GM23338 (cell line): ENCODE data around the gene LILRA5. TPM values are rescaled to one million over a fixed set of nuclear protein-coding genes. Genes with fewer than 3 reads are reported as not detected.
"Not testable (repeated sequence)": the region's sequence is repeated elsewhere in the genome, so short reads cannot be mapped to it uniquely, and the experiment has no call there.

Experiments
- ATAC-seq: fragments of 200-7000 bp; cut with Tn5 transposase; 3 replicates; pipeline ENCODE4 v1.9.1; 2020
- DNase-seq: peaks from one replicate; pipeline ENCODE4 v3.0.0-alpha.2; 2015; ENCODE audit warnings: low spot score
- H2AFZ ChIP-seq: fragments of 200-600 bp; sonication (generic); 2 replicates; pipeline ENCODE4 v1.8.0; 2016; ENCODE audit warnings: antibody characterized with exemption, mild to moderate bottlenecking, moderate library complexity
- H3F3A ChIP-seq: fragments of 200-600 bp; sonication (generic); replicated peaks from 2 replicates; pipeline ENCODE4 v1.8.0; 2017; ENCODE audit warnings: antibody characterized with exemption, mixed run types, low read depth
- H3K27ac ChIP-seq: fragments of 200-600 bp; sonication (generic); 2 replicates; pipeline ENCODE4 v1.6.1; 2016; ENCODE audit warnings: low read depth
- H3K27me3 ChIP-seq: fragments of 200-600 bp; sonication (generic); 2 replicates; pipeline ENCODE4 v1.8.0; 2016; ENCODE audit warnings: mild to moderate bottlenecking, mixed run types, moderate library complexity; ENCODE audit not compliant: insufficient read depth
- H3K36me3 ChIP-seq: fragments of 200-600 bp; sonication (generic); 2 replicates; pipeline ENCODE4 v1.8.0; 2016; ENCODE audit warnings: mild to moderate bottlenecking; ENCODE audit not compliant: insufficient read depth
- H3K4me1 ChIP-seq: fragments of 200-600 bp; sonication (generic); 2 replicates; pipeline ENCODE4 v1.8.0; 2016; ENCODE audit warnings: mild to moderate bottlenecking, moderate library complexity; ENCODE audit not compliant: insufficient read depth
- H3K4me2 ChIP-seq: fragments of 200-600 bp; sonication (generic); 2 replicates; pipeline ENCODE4 v1.7.1; 2017; ENCODE audit warnings: mixed run types
- H3K4me3 ChIP-seq: fragments of 200-600 bp; sonication (generic); 2 replicates; pipeline ENCODE4 v1.6.1; 2016; ENCODE audit warnings: mixed run types
- H3K79me2 ChIP-seq: fragments of 200-600 bp; sonication (generic); replicated peaks from 2 replicates; pipeline ENCODE4 v1.8.0; 2017; ENCODE audit warnings: mild to moderate bottlenecking; ENCODE audit not compliant: insufficient read depth
- H3K9me2 ChIP-seq: fragments of 200-600 bp; sonication (generic); 2 replicates; pipeline ENCODE4 v1.8.0; 2017; ENCODE audit not compliant: insufficient read depth
- H4K20me1 ChIP-seq: fragments of 200-600 bp; sonication (generic); replicated peaks from 2 replicates; pipeline ENCODE4 v1.8.0; 2017; ENCODE audit warnings: mild to moderate bottlenecking; ENCODE audit not compliant: insufficient read depth
- H3K27ac Mint-ChIP-seq: 2 replicates; pipeline ENCODE4 v1.8.0; 2020; ENCODE audit warnings: inconsistent platforms, mild to moderate bottlenecking, moderate library complexity, mixed read lengths
- H3K27me3 Mint-ChIP-seq: 3 replicates; pipeline ENCODE4 v1.8.0; 2022; ENCODE audit warnings: low read depth, mild to moderate bottlenecking, moderate library complexity, mixed read lengths, inconsistent platforms; ENCODE audit not compliant: insufficient read depth, poor library complexity
- H3K36me3 Mint-ChIP-seq: 3 replicates; pipeline ENCODE4 v1.8.0; 2021; ENCODE audit warnings: low read depth, mild to moderate bottlenecking, inconsistent platforms, moderate library complexity, mixed read lengths
- H3K4me1 Mint-ChIP-seq: 3 replicates; pipeline ENCODE4 v1.8.0; 2020; ENCODE audit warnings: mild to moderate bottlenecking, inconsistent platforms, mixed read lengths
- H3K4me3 Mint-ChIP-seq: 3 replicates; pipeline ENCODE4 v1.8.0; 2021; ENCODE audit warnings: moderate library complexity, mild to moderate bottlenecking, inconsistent platforms, mixed read lengths
- H3K9me3 Mint-ChIP-seq: 3 replicates; pipeline ENCODE4 v1.8.0; 2020; ENCODE audit warnings: moderate library complexity, mild to moderate bottlenecking, inconsistent platforms, mixed read lengths
- CREB1 ChIP-seq: fragments of 250-450 bp; sonication (Bioruptor Pico); IDR thresholded peaks from 2 replicates; pipeline ENCODE4 v1.5.0; 2020; ENCODE audit warnings: low read depth, mild to moderate bottlenecking, moderate library complexity
- EZH2 ChIP-seq: fragments of 200-600 bp; sonication (generic); IDR thresholded peaks from one replicate; pipeline ENCODE4 v1.8.0; 2017; ENCODE audit warnings: antibody characterized with exemption, mild to moderate bottlenecking, low read depth; ENCODE audit not compliant: unreplicated experiment
- EZH2phosphoT487 ChIP-seq: fragments of 200-600 bp; sonication (generic); IDR thresholded peaks from one replicate; pipeline ENCODE4 v1.8.1; 2018; ENCODE audit warnings: antibody characterized with exemption; ENCODE audit not compliant: unreplicated experiment
- JUNB ChIP-seq: IDR thresholded peaks from one replicate; pipeline ENCODE4 v1.6.1; 2016; ENCODE audit warnings: antibody characterized with exemption; ENCODE audit not compliant: unreplicated experiment
- NANOG ChIP-seq: IDR thresholded peaks from 2 replicates; pipeline ENCODE4 v1.6.1; 2016; ENCODE audit warnings: antibody characterized with exemption, borderline replicate concordance
- POLR2AphosphoS5 ChIP-seq: IDR thresholded peaks from 2 replicates; pipeline ENCODE4 v1.6.1; 2016; ENCODE audit warnings: antibody characterized with exemption, low read depth
- ZNF114 ChIP-seq: fragments of 250-450 bp; sonication (Bioruptor Pico); IDR thresholded peaks from 2 replicates; pipeline ENCODE4 v1.5.0; 2020; ENCODE audit warnings: mild to moderate bottlenecking, moderate library complexity
- polyA plus RNA-seq: library from polyadenylated mRNA; unstranded; fragments of >200 nt; fragmentation: Nextera tagmentation; extraction: Ambion mirVana; gene quantifications from 2 replicates; pipeline ENCODE4 v1.2.1, GENCODE V29; 2016
- total RNA-seq: library from RNA; depleted of rRNA; stranded (reverse); fragments of >200 nt; shearing (Covaris generic); gene quantifications from 2 replicates; pipeline ENCODE4 v1.2.3, GENCODE V29; 2014
- TF ChIP-seq, protein P1 (sequence below), 2 experiments: fragments of 200-600 bp in 1 of 2; sonication (generic) in 1 of 2; conservative IDR thresholded peaks; 2 replicates each; pipeline versions ENCODE4 v1.5.1 to v1.6.1; 2016 to 2017; ENCODE audit warnings: antibody characterized with exemption in 2 of 2, low read depth in 2 of 2, mild to moderate bottlenecking in 2 of 2, moderate library complexity in 1 of 2
- TF ChIP-seq, protein P2 (sequence below): IDR thresholded peaks from one replicate; pipeline ENCODE4 v1.6.1; 2018; ENCODE audit warnings: antibody characterized with exemption; ENCODE audit not compliant: unreplicated experiment

Gene LILRA5
- total and polyA plus RNA-seq, 2 experiments from 2014 or later: not detected

DNA sequence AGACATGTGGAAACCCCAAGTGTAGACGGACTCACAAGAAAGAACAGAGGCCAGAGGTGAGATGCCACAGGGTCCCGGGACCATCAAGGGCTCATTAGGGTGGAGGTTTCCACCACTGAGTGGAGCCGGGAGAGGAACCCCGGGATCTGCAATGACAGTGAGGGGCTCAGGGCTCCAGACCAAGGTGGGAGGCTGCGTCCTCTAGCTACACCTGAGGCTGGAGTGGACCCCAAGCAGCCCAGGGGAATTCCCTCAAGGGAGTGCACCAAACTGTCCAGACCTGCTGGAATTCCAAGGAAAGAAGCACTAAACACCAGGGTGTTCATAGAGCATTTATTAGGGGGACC lies 31.3 kb downstream of the LILRA5 start:
- peaks cover 13% of the 10 kb centered on the region for H3K27me3 Mint-ChIP-seq

DNA sequence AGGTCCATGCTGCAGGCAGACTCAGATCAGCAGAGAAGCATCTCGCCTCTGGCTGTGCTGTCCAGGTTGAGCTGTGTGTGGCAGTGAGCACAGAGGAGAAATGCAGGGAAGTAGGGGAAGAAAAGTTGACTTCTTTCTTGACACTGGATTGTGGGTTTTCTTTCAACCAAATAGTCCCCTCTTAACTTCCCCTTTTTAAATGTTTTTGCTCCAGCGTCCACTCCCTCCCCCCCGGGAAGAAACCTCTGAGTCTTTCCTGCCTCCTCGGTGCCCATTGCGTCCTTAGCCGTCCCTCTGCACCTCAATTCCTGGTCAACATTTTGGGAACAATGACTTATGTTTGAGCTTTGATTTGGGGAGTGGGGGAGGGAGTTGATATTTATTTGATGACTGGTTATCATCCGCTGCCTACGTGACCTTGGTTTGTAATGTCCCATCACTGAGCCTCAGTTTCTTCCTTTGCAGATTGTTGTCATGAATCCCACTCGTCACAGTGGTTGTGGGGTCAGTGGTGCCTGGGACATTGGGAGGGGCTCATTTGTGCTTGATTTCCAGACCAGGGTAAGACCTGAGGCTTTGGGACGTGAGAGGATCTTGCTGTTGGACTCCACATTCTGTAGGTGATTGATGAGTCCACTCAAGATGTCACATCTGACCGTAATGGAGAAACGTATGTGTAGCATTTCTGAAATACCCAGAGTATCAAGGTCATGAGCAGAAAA lies 31.8 kb downstream of the LILRA5 start, which contains the start of gene LILRB2:
Gene LILRB2, minus strand, starts transcription at position 104 of the 722 bp plus-strand sequence. CDS start 614 bp downstream, outside the sequence.
- Mint-ChIP-seq H3K4me1 (no peaks in the 10 kb centered on the region), H3K27ac (no peak within 1 kb of the TSS), H3K9me3 (no peaks in the 10 kb centered on the region; the same call in 2 of the 3 replicates), H3K36me3 (no peaks in the 10 kb centered on the region), H3K27me3 (peaks cover 13% of the 10 kb centered on the region), H3K4me3 (no peak within 1 kb of the TSS)
- H3K79me2 ChIP-seq: no peaks in the 10 kb centered on the region
- no peaks in the 10 kb centered on the region for H3K4me1 ChIP-seq
- H4K20me1 ChIP-seq: no peaks in the 10 kb centered on the region
- no peak within 1 kb of the TSS for H3K4me2 ChIP-seq
- DNase-seq (no peak), ATAC-seq (no peak)
- H3K9me2 ChIP-seq: no peaks in the 10 kb centered on the region
- no peaks in the 10 kb centered on the region for H3K36me3 ChIP-seq
- H3F3A ChIP-seq: no peaks in the 10 kb centered on the region
- TF ChIP-seq ZNF114 (CRISPR knock-in tag) (no peak), CREB1 (CRISPR knock-in tag) (no peak), JUNB (no peak), EZH2 (no peak), POLR2AphosphoS5 (no peak), EZH2phosphoT487 (no peak), NANOG (no peak)
- TF ChIP-seq, protein P1, sequence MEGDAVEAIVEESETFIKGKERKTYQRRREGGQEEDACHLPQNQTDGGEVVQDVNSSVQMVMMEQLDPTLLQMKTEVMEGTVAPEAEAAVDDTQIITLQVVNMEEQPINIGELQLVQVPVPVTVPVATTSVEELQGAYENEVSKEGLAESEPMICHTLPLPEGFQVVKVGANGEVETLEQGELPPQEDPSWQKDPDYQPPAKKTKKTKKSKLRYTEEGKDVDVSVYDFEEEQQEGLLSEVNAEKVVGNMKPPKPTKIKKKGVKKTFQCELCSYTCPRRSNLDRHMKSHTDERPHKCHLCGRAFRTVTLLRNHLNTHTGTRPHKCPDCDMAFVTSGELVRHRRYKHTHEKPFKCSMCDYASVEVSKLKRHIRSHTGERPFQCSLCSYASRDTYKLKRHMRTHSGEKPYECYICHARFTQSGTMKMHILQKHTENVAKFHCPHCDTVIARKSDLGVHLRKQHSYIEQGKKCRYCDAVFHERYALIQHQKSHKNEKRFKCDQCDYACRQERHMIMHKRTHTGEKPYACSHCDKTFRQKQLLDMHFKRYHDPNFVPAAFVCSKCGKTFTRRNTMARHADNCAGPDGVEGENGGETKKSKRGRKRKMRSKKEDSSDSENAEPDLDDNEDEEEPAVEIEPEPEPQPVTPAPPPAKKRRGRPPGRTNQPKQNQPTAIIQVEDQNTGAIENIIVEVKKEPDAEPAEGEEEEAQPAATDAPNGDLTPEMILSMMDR (conservative IDR thresholded peaks at IDR 0.05; ENCODE audit: low read depth in 2 of 2): no peak
- TF ChIP-seq, protein P2, sequence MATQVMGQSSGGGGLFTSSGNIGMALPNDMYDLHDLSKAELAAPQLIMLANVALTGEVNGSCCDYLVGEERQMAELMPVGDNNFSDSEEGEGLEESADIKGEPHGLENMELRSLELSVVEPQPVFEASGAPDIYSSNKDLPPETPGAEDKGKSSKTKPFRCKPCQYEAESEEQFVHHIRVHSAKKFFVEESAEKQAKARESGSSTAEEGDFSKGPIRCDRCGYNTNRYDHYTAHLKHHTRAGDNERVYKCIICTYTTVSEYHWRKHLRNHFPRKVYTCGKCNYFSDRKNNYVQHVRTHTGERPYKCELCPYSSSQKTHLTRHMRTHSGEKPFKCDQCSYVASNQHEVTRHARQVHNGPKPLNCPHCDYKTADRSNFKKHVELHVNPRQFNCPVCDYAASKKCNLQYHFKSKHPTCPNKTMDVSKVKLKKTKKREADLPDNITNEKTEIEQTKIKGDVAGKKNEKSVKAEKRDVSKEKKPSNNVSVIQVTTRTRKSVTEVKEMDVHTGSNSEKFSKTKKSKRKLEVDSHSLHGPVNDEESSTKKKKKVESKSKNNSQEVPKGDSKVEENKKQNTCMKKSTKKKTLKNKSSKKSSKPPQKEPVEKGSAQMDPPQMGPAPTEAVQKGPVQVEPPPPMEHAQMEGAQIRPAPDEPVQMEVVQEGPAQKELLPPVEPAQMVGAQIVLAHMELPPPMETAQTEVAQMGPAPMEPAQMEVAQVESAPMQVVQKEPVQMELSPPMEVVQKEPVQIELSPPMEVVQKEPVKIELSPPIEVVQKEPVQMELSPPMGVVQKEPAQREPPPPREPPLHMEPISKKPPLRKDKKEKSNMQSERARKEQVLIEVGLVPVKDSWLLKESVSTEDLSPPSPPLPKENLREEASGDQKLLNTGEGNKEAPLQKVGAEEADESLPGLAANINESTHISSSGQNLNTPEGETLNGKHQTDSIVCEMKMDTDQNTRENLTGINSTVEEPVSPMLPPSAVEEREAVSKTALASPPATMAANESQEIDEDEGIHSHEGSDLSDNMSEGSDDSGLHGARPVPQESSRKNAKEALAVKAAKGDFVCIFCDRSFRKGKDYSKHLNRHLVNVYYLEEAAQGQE: no peak
- H3K27me3 ChIP-seq: no peaks in the 10 kb centered on the region
- H3K4me3 ChIP-seq: no peak within 1 kb of the TSS
- no peak within 1 kb of the TSS for H2AFZ ChIP-seq
- no peak within 1 kb of the TSS for H3K27ac ChIP-seq

More for the DNA sequence above, 31.3 kb downstream of the LILRA5 start:
- H3K36me3 ChIP-seq, H3K4me1 Mint-ChIP-seq, H3K79me2 ChIP-seq, H3K4me1 ChIP-seq, H3K27ac ChIP-seq, H2AFZ ChIP-seq, ATAC-seq, H3K4me3 ChIP-seq, H3K36me3 Mint-ChIP-seq, H3K27ac Mint-ChIP-seq, DNase-seq, H3F3A ChIP-seq, H4K20me1 ChIP-seq, H3K4me2 ChIP-seq, H3K27me3 ChIP-seq, H3K9me3 Mint-ChIP-seq, H3K4me3 Mint-ChIP-seq, H3K9me2 ChIP-seq: not testable (repeated sequence)

DNA sequence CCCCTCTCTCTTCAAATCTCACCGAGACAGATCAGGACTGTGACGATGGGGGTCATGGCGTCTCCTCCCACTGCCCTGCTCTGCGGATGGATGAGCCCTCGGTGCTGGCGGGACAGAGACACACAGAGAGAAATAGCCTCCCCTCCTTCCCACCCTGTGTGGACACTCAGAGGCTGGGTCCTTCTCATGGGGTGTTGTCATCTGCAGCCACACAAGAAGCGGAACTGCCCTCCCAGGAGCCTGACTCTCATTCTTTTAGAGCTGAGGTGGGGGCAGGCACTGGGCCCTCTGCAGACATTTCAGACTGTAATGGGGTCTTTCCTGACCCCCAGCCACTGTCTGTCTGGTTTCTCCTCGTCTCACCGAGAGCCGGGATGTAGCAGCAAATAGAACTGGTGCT lies 32.5 kb downstream of the LILRA5 start:
- H3K27me3 ChIP-seq, H3K79me2 ChIP-seq, H3K27ac ChIP-seq, H2AFZ ChIP-seq, H3K36me3 Mint-ChIP-seq, H3K4me1 ChIP-seq, H3K9me2 ChIP-seq, H3K9me3 Mint-ChIP-seq, H4K20me1 ChIP-seq, H3K4me2 ChIP-seq, H3K36me3 ChIP-seq, H3K27ac Mint-ChIP-seq, H3K4me1 Mint-ChIP-seq, H3K4me3 ChIP-seq, ATAC-seq, DNase-seq, H3K4me3 Mint-ChIP-seq, H3F3A ChIP-seq: not testable (repeated sequence)
- peaks cover 15% of the 10 kb centered on the region for H3K27me3 Mint-ChIP-seq

DNA sequence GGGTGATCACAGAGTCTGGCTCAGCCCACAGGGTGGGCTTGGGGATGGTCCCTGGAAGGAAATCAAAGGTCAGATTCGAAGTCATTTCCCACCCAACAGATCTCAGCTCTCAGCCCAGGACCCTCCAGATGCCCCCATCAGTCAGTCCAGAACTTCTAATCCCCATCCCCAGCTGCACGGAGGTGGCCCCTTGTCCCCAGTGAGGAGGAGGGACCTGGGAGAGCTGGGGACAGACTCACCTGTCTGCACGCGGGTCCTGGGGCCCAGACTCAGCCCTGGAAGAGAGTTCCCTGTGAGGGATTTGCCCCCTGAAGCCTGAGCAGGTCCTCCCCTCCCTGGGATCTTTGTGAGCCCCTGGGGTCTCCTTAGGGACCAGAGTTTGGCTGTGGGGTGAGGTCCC lies 32.9 kb downstream of the LILRA5 start:
- not testable (repeated sequence) for H3K4me1 Mint-ChIP-seq, H3K36me3 Mint-ChIP-seq, H3K9me3 Mint-ChIP-seq, H3K4me1 ChIP-seq, H3F3A ChIP-seq, ATAC-seq, H3K4me3 Mint-ChIP-seq, H3K27ac Mint-ChIP-seq, H4K20me1 ChIP-seq, H3K27me3 ChIP-seq, H3K79me2 ChIP-seq, H3K9me2 ChIP-seq, H2AFZ ChIP-seq, H3K4me2 ChIP-seq, H3K27ac ChIP-seq, DNase-seq, H3K4me3 ChIP-seq, H3K36me3 ChIP-seq
- H3K27me3 Mint-ChIP-seq: peaks cover 16% of the 10 kb centered on the region
